Tibial nerve (tissue), 3 donors: ENCODE results near the gene KHDC1.

Experiments used
- CTCF ChIP-seq, 5 experiments: fragments of 200-600 bp in 3 of 5; fragments of 450-650 bp in 2 of 5; sonication (generic) in 3 of 5; IDR thresholded peaks; one replicate each; pipeline ENCODE4 v1.5.1; 2016 to 2019; ENCODE audit warnings: antibody characterized with exemption in 5 of 5, mild to moderate bottlenecking in 3 of 5, moderate library complexity in 2 of 5
- POLR2A ChIP-seq, 2 donors: fragments of 450-650 bp; IDR thresholded peaks; one replicate each; pipeline ENCODE4 v1.6.1; 2017; ENCODE audit warnings: antibody characterized with exemption in 2 of 2, mild to moderate bottlenecking in 2 of 2, moderate library complexity in 2 of 2

- no peak for TF ChIP-seq CTCF (IDR thresholded peaks at IDR 0.05)
- no peak for TF ChIP-seq POLR2A (IDR thresholded peaks at IDR 0.05)
These were observed 62.3 kb downstream of the KHDC1 start for GRCh38 chr6:73200735-73201134.
